OCI-LY7 (cell line): ENCODE results near the gene GLB1L. TPM values are rescaled to one million over a fixed set of nuclear protein-coding genes. Genes with fewer than 3 reads are reported as not detected.

ENCODE experiments used
- BruUV-seq: library from RNA; stranded (reverse); fragments of 400-500 nt; replicated peaks from 2 replicates; lab custom pipeline; 2021; lab: Mats Ljungman, UMichigan
- CTCF ChIA-PET: fragments of 300-600 bp; sonication (Branson Sonifier 250); formaldehyde crosslinking; loops from one replicate; lab custom pipeline; 2022; ENCODE audit warnings: antibody characterized with exemption; ENCODE audit not compliant: unreplicated experiment; lab: Charles Lee
- POLR2A ChIA-PET: fragments of 300-600 bp; sonication (Branson Sonifier 250); formaldehyde crosslinking; loops from one replicate; lab custom pipeline; 2022; ENCODE audit warnings: antibody characterized with exemption; lab: Charles Lee
- DNase-seq: peaks from one replicate; pipeline ENCODE4 v3.0.0-alpha.2; 2015; ENCODE audit warnings: low spot score
- H2AFZ ChIP-seq: fragments of 200-600 bp; sonication (generic), shearing (Covaris generic); 2 replicates; pipeline ENCODE4 v1.6.1; 2014; ENCODE audit warnings: mild to moderate bottlenecking, antibody characterized with exemption, low read length, moderate library complexity
- H3K27ac ChIP-seq: fragments of 200-600 bp; sonication (generic); 2 replicates; pipeline ENCODE4 v1.5.1; 2014; ENCODE audit warnings: mixed run types, low read depth, mild to moderate bottlenecking, moderate library complexity, low read length, inconsistent platforms; ENCODE audit not compliant: poor library complexity, severe bottlenecking
- H3K36me3 ChIP-seq: fragments of 200-600 bp; sonication (generic); 2 replicates; pipeline ENCODE4 v1.6.1; 2014; ENCODE audit warnings: mild to moderate bottlenecking, antibody characterized with exemption, low read length, moderate library complexity, mixed read lengths; ENCODE audit not compliant: insufficient read depth
- H3K4me1 ChIP-seq: fragments of 200-600 bp; sonication (generic); 2 replicates; pipeline ENCODE4 v1.5.1; 2014; ENCODE audit warnings: mild to moderate bottlenecking, low read length; ENCODE audit not compliant: insufficient read depth, poor library complexity, severe bottlenecking
- H3K4me2 ChIP-seq: fragments of 200-600 bp; sonication (generic); 2 replicates; pipeline ENCODE4 v1.6.1; 2014; ENCODE audit warnings: mild to moderate bottlenecking, low read length
- H3K4me3 ChIP-seq: fragments of 200-600 bp; sonication (generic); 2 replicates; pipeline ENCODE4 v1.5.1; 2014; ENCODE audit warnings: mild to moderate bottlenecking, low read depth, low read length; ENCODE audit not compliant: poor library complexity, severe bottlenecking
- H3K79me2 ChIP-seq: fragments of 200-600 bp; sonication (generic); 2 replicates; pipeline ENCODE4 v1.6.1; 2016; ENCODE audit warnings: low read depth, mild to moderate bottlenecking, low read length, moderate library complexity, mixed read lengths; ENCODE audit not compliant: insufficient read depth
- H3K9me2 ChIP-seq: fragments of 200-600 bp; sonication (generic); 2 replicates; pipeline ENCODE4 v1.6.1; 2016; ENCODE audit warnings: mild to moderate bottlenecking, low read length, mixed read lengths; ENCODE audit not compliant: insufficient read depth
- H3K9me3 ChIP-seq: fragments of 200-600 bp; sonication (generic); 2 replicates; pipeline ENCODE4 v1.6.1; 2014; ENCODE audit warnings: mild to moderate bottlenecking, mixed run types, low read length, mixed read lengths
- H4K20me1 ChIP-seq: fragments of 200-600 bp; sonication (generic); 2 replicates; pipeline ENCODE4 v1.6.1; 2014; ENCODE audit warnings: mild to moderate bottlenecking, antibody characterized with exemption, low read length, moderate library complexity, mixed read lengths; ENCODE audit not compliant: insufficient read depth
- CTCF ChIP-seq: fragments of 200-600 bp; sonication (generic); conservative IDR thresholded peaks from 2 replicates; pipeline ENCODE4 v1.5.1; 2014; ENCODE audit warnings: mild to moderate bottlenecking, antibody characterized with exemption, low read length, moderate library complexity, mixed read lengths
- EZH2phosphoT487 ChIP-seq: fragments of 200-600 bp; sonication (generic); IDR thresholded peaks from 2 replicates; pipeline ENCODE4 v1.6.1; 2018; ENCODE audit warnings: low read depth, borderline replicate concordance, mild to moderate bottlenecking, mixed run types, antibody characterized with exemption, low read length, moderate library complexity, mixed read lengths
- intact Hi-C: fragments of 100-400 bp; cut with micrococcal nuclease; formaldehyde crosslinking; loops from one replicate; pipeline ENCODE4 v1.10.0; 2022; ENCODE audit not compliant: unreplicated experiment
- total RNA-seq, 2 experiments: library from RNA; depleted of rRNA in 1 of 2; stranded (reverse); fragments of >200 nt in 1 of 2; shearing (Covaris generic) in 1 of 2; gene quantifications; 2 replicates each; pipeline ENCODE4 v1.2.3, GENCODE V29; 2014 to 2022

The GLB1L gene
- total RNA-seq, 2 experiments from 2014 or later: 6.9 to 8.6 TPM

- TF ChIP-seq EZH2phosphoT487 (no peak), CTCF (no peak)
- CTCF ChIA-PET: interaction anchor here (0.7 to 3.3 kb wide), 4 partner anchors 16 to 90 kb away, joined by 4 to 13 read pairs (median 7); partner anchors contain the start of gene DNAJB2
These were observed 3.6 kb upstream of the GLB1L start for GRCh38 chr2:219248845-219249202.

GRCh38 chr2:219247678-219248642, 2.7 kb upstream of the GLB1L start:
- TF ChIP-seq EZH2phosphoT487: no peak
- TF ChIP-seq CTCF: peak; percentile 40; the same call in 1 of the 2 replicates
- Histone ChIP-seq H3K4me1 (peaks cover 76% of the 10 kb centered on the region), H3K9me2 (no peaks in the 10 kb centered on the region), H4K20me1 (no peaks in the 10 kb centered on the region), H3K27ac (peak overlapping the region; percentile 96), H3K4me2 (peak overlapping the region; percentile 93), H3K4me3 (peak overlapping the region; percentile 84), H3K36me3 (peaks cover 54% of the 10 kb centered on the region), H3K79me2 (peaks cover 52% of the 10 kb centered on the region), H2AFZ (no peak overlapping the region), H3K9me3 (no peaks in the 10 kb centered on the region)
- BruUV-seq: no TSS peak
- peak; percentile 74 for DNase-seq
- intact Hi-C loops: no loop called here
- ChIA-PET POLR2A (interaction anchor here (0.5 to 3.5 kb wide), 8 partner anchors 8 to 136 kb away, joined by 3 to 28 read pairs (median 8); partner anchors contain the start of genes ANKZF1, ATG9A and ZFAND2B), CTCF (interaction anchor here (0.6 to 3.3 kb wide), 3 partner anchors 10 to 75 kb away, joined by 3 to 13 read pairs (median 3); no protein-coding TSS in a partner anchor)

More at GRCh38 chr2:219248845-219249202, 3.6 kb upstream of the GLB1L start:
- peak overlapping the region; percentile 84 for H3K4me3 ChIP-seq
- intact Hi-C loops: loop anchor here (1.0 kb wide), 4 partner anchors 20 to 89 kb away; partner anchors contain the start of genes ANKZF1, ATG9A, NHEJ1 and ZFAND2B
- H3K4me2 ChIP-seq: peak overlapping the region; percentile 93
- POLR2A ChIA-PET: interaction anchor here (0.5 to 3.5 kb wide), 11 partner anchors 9 to 135 kb away, joined by 3 to 28 read pairs (median 9); partner anchors contain the start of genes ANKZF1, ATG9A, CNPPD1 and ZFAND2B
- peaks cover 76% of the 10 kb centered on the region for H3K4me1 ChIP-seq
- H3K9me2 ChIP-seq: no peaks in the 10 kb centered on the region
- peak overlapping the region; percentile 96 for H3K27ac ChIP-seq
- peaks cover 54% of the 10 kb centered on the region for H3K36me3 ChIP-seq
- DNase-seq: no peak
- peaks cover 59% of the 10 kb centered on the region for H3K79me2 ChIP-seq
- no peaks in the 10 kb centered on the region for H4K20me1 ChIP-seq
- BruUV-seq: no TSS peak
- no peak overlapping the region for H2AFZ ChIP-seq
- H3K9me3 ChIP-seq: no peaks in the 10 kb centered on the region
